Large intestine (tissue), 3 donors: Measurements from ENCODE around the gene KRIT1. TPM values are rescaled to one million over a fixed set of nuclear protein-coding genes. Genes with fewer than 3 reads are reported as not detected.
"Not testable (repeated sequence)": the region's sequence is repeated elsewhere in the genome, so short reads cannot be mapped to it uniquely, and the experiment has no call there.

Experiments used
- DNase-seq, 2 donors: peaks; one replicate each; pipeline versions ENCODE4 v3.0.0 to v3.0.0-alpha.2; 2013
- H3K27ac ChIP-seq: one replicate; pipeline ENCODE4 v1.5.1; 2013; ENCODE audit warnings: low read length
- H3K27me3 ChIP-seq: 2 replicates; pipeline ENCODE4 v1.6.1; 2013; ENCODE audit warnings: low read length; ENCODE audit not compliant: control insufficient read depth, insufficient read depth
- H3K36me3 ChIP-seq: 2 replicates; pipeline ENCODE4 v1.6.1; 2013; ENCODE audit warnings: low read length; ENCODE audit not compliant: control insufficient read depth, insufficient read depth
- H3K4me1 ChIP-seq: one replicate; pipeline ENCODE4 v1.6.1; 2013; ENCODE audit warnings: low read length; ENCODE audit not compliant: control insufficient read depth, insufficient read depth
- H3K4me3 ChIP-seq: one replicate; pipeline ENCODE4 v1.5.1; 2013; ENCODE audit warnings: low read length
- H3K9me3 ChIP-seq: one replicate; pipeline ENCODE4 v1.6.1; 2013; ENCODE audit warnings: mild to moderate bottlenecking, low read depth, low read length, moderate library complexity; ENCODE audit not compliant: control insufficient read depth
- WGBS: methylation state at CpG from one replicate; pipeline ENCODE4 v1.1.5; 2013; ENCODE audit warnings: low lambda C conversion rate; ENCODE audit not compliant: insufficient coverage; 5-methylcytosine and 5-hydroxymethylcytosine counted together
- polyA plus RNA-seq: library from polyadenylated mRNA; unstranded; fragments of 120-200 nt; gene quantifications from one replicate; pipeline ENCODE4 v1.2.1, GENCODE V29; 2013

The KRIT1 gene
- polyA plus RNA-seq, 1 donor: 51.8 TPM

DNA sequence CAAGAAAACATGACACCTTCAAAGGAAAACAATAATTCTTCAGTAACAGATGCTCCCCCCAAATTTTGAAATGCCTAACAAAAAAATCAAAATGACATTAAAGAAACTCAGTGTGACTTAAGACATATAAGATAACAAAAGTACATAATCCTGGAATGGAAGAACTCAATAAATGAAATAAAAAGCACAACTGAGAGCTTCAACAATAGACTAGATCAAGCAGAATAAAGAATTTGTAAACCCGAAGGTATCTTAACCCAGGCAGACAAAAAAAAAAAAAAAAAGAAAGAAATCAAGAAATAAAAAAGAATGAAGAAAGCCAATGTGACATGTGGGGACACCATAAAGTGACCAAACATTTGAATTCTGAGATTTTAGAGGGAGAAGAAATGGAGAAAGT is 39.0 kb downstream of the KRIT1 start:
- Histone ChIP-seq H3K9me3 (peaks cover 29% of the 10 kb centered on the region), H3K27me3 (no peaks in the 10 kb centered on the region), H3K27ac (no peak overlapping the region), H3K4me1 (no peaks in the 10 kb centered on the region), H3K4me3 (no peak overlapping the region), H3K36me3 (peaks cover 49% of the 10 kb centered on the region)
- no CpG with 5 or more reads among the region's 1 CpG for WGBS
- DNase-seq: no peak

DNA sequence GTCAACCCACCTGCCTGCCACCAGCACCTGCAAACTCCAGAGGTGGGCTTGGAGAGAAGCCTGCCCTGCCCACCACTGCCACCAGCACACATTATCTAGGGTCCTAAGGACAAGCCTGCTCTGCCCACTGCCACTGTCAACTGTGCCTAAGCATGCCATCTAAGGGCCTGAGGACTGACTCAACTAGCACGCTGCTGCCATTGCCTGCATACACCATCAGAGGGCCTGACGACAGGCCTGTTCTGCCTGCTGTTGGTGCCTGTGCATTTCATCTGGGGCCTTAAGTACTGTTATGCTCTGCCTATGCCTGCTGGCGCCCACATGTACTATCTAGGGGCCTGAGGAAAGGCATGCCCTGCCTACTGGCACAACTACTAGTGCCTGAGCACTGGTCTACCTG is 39.7 kb downstream of the KRIT1 start:
- no peaks in the 10 kb centered on the region for H3K27me3 ChIP-seq
- H3K36me3 ChIP-seq: peaks cover 43% of the 10 kb centered on the region
- peaks cover 29% of the 10 kb centered on the region for H3K9me3 ChIP-seq
- no peaks in the 10 kb centered on the region for H3K4me1 ChIP-seq
- no peak overlapping the region for H3K4me3 ChIP-seq
- no peak for DNase-seq
- no CpG with 5 or more reads among the region's 3 CpGs for WGBS
- H3K27ac ChIP-seq: no peak overlapping the region

DNA sequence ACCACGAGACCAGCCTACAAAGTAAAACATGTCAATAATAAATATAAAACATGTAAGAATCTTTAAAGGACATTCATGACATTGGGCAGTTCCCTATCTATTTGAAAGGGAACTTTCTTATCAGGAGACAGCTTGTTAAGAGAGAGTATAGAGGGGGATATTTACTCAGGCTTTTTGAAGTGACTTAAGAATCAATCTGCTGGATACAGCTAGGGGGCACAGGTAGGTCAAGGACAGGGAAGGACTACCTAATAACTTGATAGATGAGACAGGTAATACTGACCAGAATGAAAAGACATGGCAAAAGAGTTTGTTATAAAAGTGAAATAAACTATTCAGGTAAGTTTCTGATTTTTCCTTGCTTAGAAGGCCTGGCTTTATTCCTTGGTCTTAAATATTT is 44.9 kb downstream of the KRIT1 start:
- 86% methylated on average over 1 of the region's 1 CpG for WGBS
- Histone ChIP-seq H3K4me3 (no peak overlapping the region), H3K27me3 (no peaks in the 10 kb centered on the region), H3K4me1 (no peaks in the 10 kb centered on the region), H3K27ac (no peak overlapping the region), H3K36me3 (peaks cover 39% of the 10 kb centered on the region), H3K9me3 (peaks cover under 1% of the 10 kb centered on the region)
- no peak for DNase-seq

DNA sequence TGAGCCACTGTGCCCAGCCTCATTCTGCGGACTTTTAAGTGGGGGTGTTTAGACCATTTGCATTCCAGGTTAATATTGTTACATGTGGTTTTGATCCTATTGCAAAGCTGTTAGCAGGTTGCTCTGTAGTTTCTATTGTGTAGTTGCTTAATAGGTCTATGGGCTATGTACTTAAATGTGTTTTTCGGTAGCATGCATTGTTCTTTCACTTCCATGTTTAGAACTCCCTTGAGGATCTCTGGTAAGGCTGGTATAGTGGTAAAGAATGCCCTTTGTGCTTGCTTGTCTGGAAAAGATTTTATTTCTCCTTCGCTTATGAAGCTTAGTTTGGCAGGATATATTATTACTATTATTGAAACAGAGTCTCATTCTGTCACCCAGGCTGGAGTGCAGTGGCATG is 53.4 kb downstream of the KRIT1 start:
- Histone ChIP-seq H3K36me3 (peaks cover 3% of the 10 kb centered on the region), H3K27me3 (no peaks in the 10 kb centered on the region), H3K4me1 (no peaks in the 10 kb centered on the region), H3K4me3 (no peak overlapping the region), H3K9me3 (peaks cover 15% of the 10 kb centered on the region), H3K27ac (no peak overlapping the region)
- no peak for DNase-seq
- WGBS: 100% methylated on average over 1 of the region's 3 CpGs

GRCh38 chr7:92189246-92189645 is 56.5 kb downstream of the KRIT1 start:
- not testable (repeated sequence) for H3K36me3 ChIP-seq, H3K4me1 ChIP-seq, H3K27me3 ChIP-seq, H3K27ac ChIP-seq, H3K4me3 ChIP-seq, DNase-seq
- WGBS: no CpG with 5 or more reads among the region's 15 CpGs
- peaks cover 15% of the 10 kb centered on the region for H3K9me3 ChIP-seq

GRCh38 chr7:92184294-92184693 is 61.4 kb downstream of the KRIT1 start:
- H3K36me3 ChIP-seq, H3K27ac ChIP-seq, H3K27me3 ChIP-seq, H3K4me3 ChIP-seq, H3K9me3 ChIP-seq, DNase-seq, H3K4me1 ChIP-seq: not testable (repeated sequence)
- WGBS: no CpG with 5 or more reads among the region's 1 CpG

- Histone ChIP-seq H3K4me1 (peaks cover 5% of the 10 kb centered on the region), H3K27ac (peak within 1 kb of the TSS; percentile 82), H3K4me3 (peak within 1 kb of the TSS; percentile 67), H3K27me3 (no peaks in the 10 kb centered on the region), H3K9me3 (no peaks in the 10 kb centered on the region), H3K36me3 (no peaks in the 10 kb centered on the region)
- no CpG with 5 or more reads among the region's 60 CpGs for WGBS
- peak; percentile 89 to 95 for DNase-seq
These were observed 66.5 kb downstream of the KRIT1 start, which contains the start of gene LRRD1 for GRCh38 chr7:92178928-92179924. TSS of gene LRRD1 (minus strand) at chr7:92179142. CDS start at chr7:92165202, 13,940 bp downstream.

DNA sequence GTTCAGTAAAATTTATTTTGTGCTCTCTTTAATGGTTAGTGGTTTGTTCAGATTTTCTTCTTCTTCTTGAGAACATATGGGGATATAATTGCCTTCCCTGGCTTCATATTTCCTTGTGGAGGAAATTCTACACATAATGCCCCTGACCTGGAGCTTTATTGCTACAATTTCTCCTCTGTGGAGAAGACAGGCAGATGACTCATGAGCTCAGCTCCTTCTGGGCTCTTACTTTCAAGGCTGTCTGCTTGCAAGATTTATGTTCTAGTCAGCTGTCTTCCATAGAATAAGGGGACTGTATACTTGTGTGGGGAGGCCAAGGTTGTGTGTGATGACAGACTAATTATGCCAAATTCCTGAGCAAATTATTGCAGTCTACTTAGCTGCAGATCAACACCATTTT is 68.4 kb downstream of the KRIT1 start:
- H3K27me3 ChIP-seq: no peaks in the 10 kb centered on the region
- H3K4me3 ChIP-seq: no peak overlapping the region
- H3K9me3 ChIP-seq: no peaks in the 10 kb centered on the region
- DNase-seq: peak; percentile 76 to 86
- H3K27ac ChIP-seq: peak overlapping the region; percentile 81
- H3K4me1 ChIP-seq: peaks cover 5% of the 10 kb centered on the region
- H3K36me3 ChIP-seq: no peaks in the 10 kb centered on the region

GRCh38 chr7:92169529-92169928 is 76.2 kb downstream of the KRIT1 start:
- not testable (repeated sequence) for H3K27me3 ChIP-seq, DNase-seq, H3K27ac ChIP-seq, H3K36me3 ChIP-seq, H3K4me1 ChIP-seq, H3K4me3 ChIP-seq
- 77% methylated on average over 2 of the region's 2 CpGs for WGBS
- peaks cover 13% of the 10 kb centered on the region for H3K9me3 ChIP-seq

DNA sequence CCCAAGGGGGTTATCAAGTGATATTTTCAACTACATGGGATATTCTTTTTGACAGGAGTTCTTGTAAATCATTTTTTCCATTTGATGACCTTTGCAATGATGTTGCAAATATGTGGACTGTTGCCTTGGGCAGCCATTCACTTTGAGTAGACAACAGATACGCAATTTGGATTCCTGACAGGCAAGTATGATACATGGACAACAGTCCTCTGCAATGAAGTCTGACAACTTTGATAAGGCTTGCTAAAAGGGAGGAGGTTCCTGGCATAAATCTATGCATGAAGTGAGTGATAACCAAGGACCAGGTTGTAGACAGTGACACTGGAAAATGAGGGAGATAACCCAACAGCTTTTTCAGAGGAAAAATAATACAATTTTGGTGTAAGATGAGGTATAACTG is 84.4 kb downstream of the KRIT1 start:
- Histone ChIP-seq H3K9me3 (no peaks in the 10 kb centered on the region), H3K36me3 (no peaks in the 10 kb centered on the region), H3K4me1 (no peaks in the 10 kb centered on the region), H3K27ac (no peak overlapping the region), H3K27me3 (no peaks in the 10 kb centered on the region), H3K4me3 (no peak overlapping the region)
- no peak for DNase-seq
- WGBS: no CpG with 5 or more reads among the region's 1 CpG
